Panc1 (cell line): Measurements from ENCODE around the gene EYA3. TPM values are rescaled to one million over a fixed set of nuclear protein-coding genes. Genes with fewer than 3 reads are reported as not detected.

Source experiments
- ATAC-seq: fragments of 200-7000 bp; cut with Tn5 transposase; 2 replicates; pipeline ENCODE4 v1.9.1; 2020; ENCODE audit warnings: mild to moderate bottlenecking, moderate library complexity
- BruUV-seq: library from RNA; stranded (reverse); fragments of 400-500 nt; replicated peaks from 2 replicates; lab custom pipeline; 2021; lab: Mats Ljungman, UMichigan
- CTCF ChIA-PET: fragments of 300-600 bp; sonication (Branson Sonifier 250); formaldehyde crosslinking; loops from one replicate; lab custom pipeline; 2022; ENCODE audit warnings: antibody characterized with exemption; lab: Charles Lee
- POLR2A ChIA-PET: fragments of 300-600 bp; sonication (Branson Sonifier 250); formaldehyde crosslinking; loops from one replicate; lab custom pipeline; 2022; ENCODE audit warnings: antibody characterized with exemption; lab: Charles Lee
- DNase-seq: peaks from one replicate; pipeline ENCODE4 v3.0.0-alpha.2; 2010; ENCODE audit warnings: low read depth, low spot score
- H3K27ac ChIP-seq: 2 replicates; pipeline ENCODE4 v1.5.1; 2011; ENCODE audit warnings: mild to moderate bottlenecking, low read length, inconsistent platforms
- H3K27me3 ChIP-seq: fragments of 200-500 bp; sonication (Bioruptor generic); 2 replicates; pipeline ENCODE4 v1.6.0; 2014; ENCODE audit warnings: low read length, inconsistent platforms; ENCODE audit not compliant: control insufficient read depth, insufficient read depth
- H3K36me3 ChIP-seq: fragments of 200-500 bp; sonication (Bioruptor generic); 2 replicates; pipeline ENCODE4 v1.5.1; 2014; ENCODE audit warnings: inconsistent platforms, mild to moderate bottlenecking, low read length, moderate library complexity; ENCODE audit not compliant: control insufficient read depth, insufficient read depth
- H3K4me1 ChIP-seq: 2 replicates; pipeline ENCODE4 v1.5.1; 2011; ENCODE audit warnings: inconsistent platforms, mild to moderate bottlenecking, low read length, moderate library complexity; ENCODE audit not compliant: control insufficient read depth, insufficient read depth
- H3K4me3 ChIP-seq, 2 experiments: 2 replicates each; pipeline ENCODE4 v1.5.1; 2011 to 2012; ENCODE audit warnings: low read depth in 2 of 2, low read length in 2 of 2, mild to moderate bottlenecking in 2 of 2, inconsistent platforms in 1 of 2, moderate library complexity in 1 of 2
- H3K9me3 ChIP-seq: fragments of 200-500 bp; sonication (Bioruptor generic); 2 replicates; pipeline ENCODE4 v1.5.1; 2014; ENCODE audit warnings: low read depth, mild to moderate bottlenecking, inconsistent platforms, low read length, moderate library complexity; ENCODE audit not compliant: control insufficient read depth, insufficient read depth
- POLR2AphosphoS5 ChIP-seq: IDR thresholded peaks from 2 replicates; pipeline ENCODE4 v1.6.1; 2012; ENCODE audit warnings: mild to moderate bottlenecking, low read depth, low read length, moderate library complexity
- REST ChIP-seq, 2 experiments: IDR thresholded peaks; 2 replicates each; pipeline ENCODE4 v1.6.1; 2011 to 2012; ENCODE audit warnings: low read depth in 2 of 2, control low read depth in 1 of 2, low read length in 1 of 2, mild to moderate bottlenecking in 1 of 2, moderate library complexity in 1 of 2; ENCODE audit not compliant: insufficient read depth in 1 of 2
- SIN3A ChIP-seq: IDR thresholded peaks from 2 replicates; pipeline ENCODE4 v1.6.1; 2012; ENCODE audit warnings: low read depth, mild to moderate bottlenecking, low read length, moderate library complexity, borderline replicate concordance; ENCODE audit not compliant: insufficient read depth
- TCF7L2 ChIP-seq: IDR thresholded peaks from 2 replicates; pipeline ENCODE4 v1.6.1; 2011; ENCODE audit warnings: mild to moderate bottlenecking, low read depth, low read length, inconsistent platforms
- in situ Hi-C: cut with HindIII; loops from 2 replicates; pipeline ENCODE4 v1.10.0; 2016; ENCODE audit warnings: low sequenced_read_pairs, low pct_unique_long_range_greater_than_20kb
- intact Hi-C: fragments of 100-400 bp; cut with micrococcal nuclease; formaldehyde crosslinking; loops from one replicate; pipeline ENCODE4 v1.10.0; 2022; ENCODE audit not compliant: unreplicated experiment
- total RNA-seq: library from RNA; stranded (reverse); gene quantifications from one replicate; pipeline ENCODE4 v1.2.1, GENCODE V29; 2021; ENCODE audit not compliant: unreplicated experiment
- TF ChIP-seq, protein P1 (sequence below): fragments of 450-650 bp; IDR thresholded peaks from 2 replicates; pipeline ENCODE4 v1.5.1; 2017; ENCODE audit warnings: mild to moderate bottlenecking

The EYA3 gene
- total RNA-seq, 1 experiment from 2014 or later, result 17.5 TPM

GRCh38 chr1:27952147-27952546 lies 136.3 kb downstream of the EYA3 start:
- ATAC-seq (no peak), DNase-seq (no peak)
- Histone ChIP-seq H3K9me3 (no peaks in the 10 kb centered on the region), H3K27me3 (no peaks in the 10 kb centered on the region), H3K4me1 (no peaks in the 10 kb centered on the region), H3K4me3 (no peak overlapping the region), H3K27ac (no peak overlapping the region), H3K36me3 (no peaks in the 10 kb centered on the region)
- no peak for TF ChIP-seq REST (IDR thresholded peaks at IDR 0.05; ENCODE audit: insufficient read depth in 1 of 2, low read depth in 2 of 2, low read length in 1 of 2)
- no peak for TF ChIP-seq POLR2AphosphoS5
- TF ChIP-seq TCF7L2, result no peak
- TF ChIP-seq, protein P1, sequence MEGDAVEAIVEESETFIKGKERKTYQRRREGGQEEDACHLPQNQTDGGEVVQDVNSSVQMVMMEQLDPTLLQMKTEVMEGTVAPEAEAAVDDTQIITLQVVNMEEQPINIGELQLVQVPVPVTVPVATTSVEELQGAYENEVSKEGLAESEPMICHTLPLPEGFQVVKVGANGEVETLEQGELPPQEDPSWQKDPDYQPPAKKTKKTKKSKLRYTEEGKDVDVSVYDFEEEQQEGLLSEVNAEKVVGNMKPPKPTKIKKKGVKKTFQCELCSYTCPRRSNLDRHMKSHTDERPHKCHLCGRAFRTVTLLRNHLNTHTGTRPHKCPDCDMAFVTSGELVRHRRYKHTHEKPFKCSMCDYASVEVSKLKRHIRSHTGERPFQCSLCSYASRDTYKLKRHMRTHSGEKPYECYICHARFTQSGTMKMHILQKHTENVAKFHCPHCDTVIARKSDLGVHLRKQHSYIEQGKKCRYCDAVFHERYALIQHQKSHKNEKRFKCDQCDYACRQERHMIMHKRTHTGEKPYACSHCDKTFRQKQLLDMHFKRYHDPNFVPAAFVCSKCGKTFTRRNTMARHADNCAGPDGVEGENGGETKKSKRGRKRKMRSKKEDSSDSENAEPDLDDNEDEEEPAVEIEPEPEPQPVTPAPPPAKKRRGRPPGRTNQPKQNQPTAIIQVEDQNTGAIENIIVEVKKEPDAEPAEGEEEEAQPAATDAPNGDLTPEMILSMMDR, result no peak
- TF ChIP-seq SIN3A, result no peak
- ChIA-PET POLR2A (no interaction called here), CTCF (no interaction called here)
- in situ Hi-C loops (no loop called here), intact Hi-C loops (no loop called here)
- BruUV-seq, result no TSS peak

GRCh38 chr1:27951396-27951795 lies 137.0 kb downstream of the EYA3 start:
- Histone ChIP-seq H3K4me1 (no peaks in the 10 kb centered on the region), H3K4me3 (no peak overlapping the region), H3K9me3 (no peaks in the 10 kb centered on the region), H3K27ac (no peak overlapping the region), H3K27me3 (no peaks in the 10 kb centered on the region), H3K36me3 (no peaks in the 10 kb centered on the region)
- intact Hi-C loops (no loop called here), in situ Hi-C loops (no loop called here)
- ATAC-seq (no peak), DNase-seq (no peak)
- ChIA-PET CTCF (no interaction called here), POLR2A (interaction anchor here (0.6 kb wide), 1 partner anchor 48 kb away, joined by 27 read pairs; no protein-coding TSS in a partner anchor)
- BruUV-seq, result no TSS peak
- TF ChIP-seq SIN3A (no peak), POLR2AphosphoS5 (no peak), REST (IDR thresholded peaks at IDR 0.05; ENCODE audit: insufficient read depth in 1 of 2, low read depth in 2 of 2, low read length in 1 of 2) (no peak), TCF7L2 (no peak)
- TF ChIP-seq, protein P1, result no peak
